Measurements from ENCODE around the gene CENATAC.

Gene CENATAC

DNA sequence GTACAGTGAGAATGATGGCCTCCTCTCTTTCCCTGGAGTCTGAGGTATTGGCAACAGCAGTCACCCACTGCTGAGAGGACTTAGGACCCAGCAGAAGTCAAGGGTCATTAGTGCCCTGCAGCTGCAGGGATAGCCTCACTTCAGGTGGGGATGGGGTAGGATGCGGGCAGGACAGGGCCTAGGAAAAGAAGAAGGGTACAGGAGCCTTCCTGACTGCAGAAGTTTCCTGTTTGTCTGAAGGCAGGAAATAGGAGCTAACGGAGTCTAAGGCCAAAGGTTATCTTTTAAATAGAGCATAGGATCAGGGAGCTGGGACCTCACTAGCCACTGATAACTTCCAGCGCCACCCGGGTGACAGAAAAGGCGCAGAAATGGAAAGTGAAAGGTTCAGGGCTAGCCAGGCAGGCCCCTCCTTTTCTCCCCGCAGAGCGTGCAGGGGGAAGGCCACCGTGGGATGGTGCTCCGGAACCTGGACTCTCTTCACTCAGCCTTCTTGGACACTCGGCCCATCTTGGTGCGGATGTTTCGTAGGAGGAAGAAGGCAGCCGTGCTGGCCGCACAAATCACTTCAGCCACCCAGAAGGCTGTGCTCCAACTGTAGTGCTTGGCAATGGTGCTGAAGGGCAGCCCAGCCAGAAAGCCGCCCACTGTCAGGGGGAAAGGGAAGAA, 26.6 kb downstream of the CENATAC start:
- no peak for DNase-seq (ENCODE audit: low read depth)
- no peak for TF ChIP-seq CTCF (IDR thresholded peaks at IDR 0.05; ENCODE audit: low read length, missing control alignments)
- H3K4me3 ChIP-seq (replicated peaks; ENCODE audit: low read depth, low read length) = no peak overlapping the region

DNA sequence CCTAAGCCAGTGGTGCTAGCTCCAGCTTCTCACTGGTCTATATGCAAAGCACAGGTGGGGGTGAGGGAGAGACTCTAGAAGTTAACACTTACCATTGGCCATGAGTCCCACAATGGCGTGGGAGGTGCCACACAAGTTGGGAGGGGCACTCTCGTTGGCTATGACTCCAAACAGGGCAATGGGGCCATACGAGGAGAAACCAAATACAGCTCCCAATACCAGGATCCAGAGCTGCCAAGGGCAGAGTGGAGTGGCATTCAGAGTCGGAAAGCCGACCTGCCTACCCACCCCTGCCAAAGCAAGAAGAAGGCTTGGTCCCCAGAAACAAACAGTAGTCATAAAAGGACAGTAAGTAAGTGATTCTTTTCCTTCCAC, 27.1 kb downstream of the CENATAC start:
- no peak for TF ChIP-seq CTCF (IDR thresholded peaks at IDR 0.05; ENCODE audit: low read length, missing control alignments)
- no peak for DNase-seq (ENCODE audit: low read depth)
- H3K4me3 ChIP-seq (replicated peaks; ENCODE audit: low read depth, low read length) = no peak overlapping the region

DNA sequence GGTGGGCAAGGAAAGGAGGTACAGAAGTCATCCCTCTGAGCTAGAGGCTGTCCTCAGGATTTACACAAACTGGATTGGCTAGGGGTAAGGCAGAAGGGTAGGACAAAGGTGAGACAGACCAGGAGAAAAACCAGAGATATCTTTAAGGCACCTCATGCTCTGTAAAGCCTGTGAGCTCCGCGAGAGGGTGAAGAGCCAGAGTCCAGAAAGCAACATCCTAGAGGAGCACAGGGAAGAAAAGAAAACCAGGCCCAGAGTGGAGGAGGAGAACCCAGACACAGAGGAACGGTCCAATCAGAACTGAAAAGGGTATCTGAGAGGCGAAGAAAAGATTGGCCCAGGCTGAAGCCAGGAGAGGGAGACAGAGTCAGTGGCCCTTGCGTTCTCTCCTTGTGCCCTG, 27.6 kb downstream of the CENATAC start:
- TF ChIP-seq CTCF (IDR thresholded peaks at IDR 0.05; ENCODE audit: low read length, missing control alignments) = no peak
- no peak for DNase-seq (ENCODE audit: low read depth)
- H3K4me3 ChIP-seq (replicated peaks; ENCODE audit: low read depth, low read length) = no peak overlapping the region

GRCh38 chr11:119025978-119026766, 28.2 kb downstream of the CENATAC start:
- no peak for DNase-seq (ENCODE audit: low read depth)
- H3K4me3 ChIP-seq (replicated peaks; ENCODE audit: low read depth, low read length) = no peak overlapping the region
- no peak for TF ChIP-seq CTCF (IDR thresholded peaks at IDR 0.05; ENCODE audit: low read length, missing control alignments)

DNA sequence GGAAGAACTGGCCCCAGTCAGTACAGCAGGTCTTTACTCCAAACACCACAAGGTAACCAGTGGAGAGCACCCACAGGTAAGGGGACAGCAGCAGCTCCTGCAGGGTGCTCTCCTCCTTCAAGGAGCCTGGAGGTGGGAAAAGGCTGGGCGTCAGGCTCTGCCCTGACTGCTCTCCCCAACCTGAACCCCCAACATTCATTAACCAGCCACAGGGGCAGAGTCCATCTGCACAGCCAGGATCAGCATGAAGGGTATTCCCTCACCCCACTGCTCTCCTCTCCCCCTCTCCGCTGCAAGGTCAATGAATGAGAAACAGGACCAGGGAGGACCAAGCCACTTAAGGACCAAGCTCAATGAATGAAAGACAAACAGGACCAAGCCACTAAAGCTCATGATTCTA, 29.0 kb downstream of the CENATAC start:
- no peak for TF ChIP-seq CTCF (IDR thresholded peaks at IDR 0.05; ENCODE audit: low read length, missing control alignments)
- no peak overlapping the region for H3K4me3 ChIP-seq (replicated peaks; ENCODE audit: low read depth, low read length)
- DNase-seq (ENCODE audit: low read depth) = no peak

DNA sequence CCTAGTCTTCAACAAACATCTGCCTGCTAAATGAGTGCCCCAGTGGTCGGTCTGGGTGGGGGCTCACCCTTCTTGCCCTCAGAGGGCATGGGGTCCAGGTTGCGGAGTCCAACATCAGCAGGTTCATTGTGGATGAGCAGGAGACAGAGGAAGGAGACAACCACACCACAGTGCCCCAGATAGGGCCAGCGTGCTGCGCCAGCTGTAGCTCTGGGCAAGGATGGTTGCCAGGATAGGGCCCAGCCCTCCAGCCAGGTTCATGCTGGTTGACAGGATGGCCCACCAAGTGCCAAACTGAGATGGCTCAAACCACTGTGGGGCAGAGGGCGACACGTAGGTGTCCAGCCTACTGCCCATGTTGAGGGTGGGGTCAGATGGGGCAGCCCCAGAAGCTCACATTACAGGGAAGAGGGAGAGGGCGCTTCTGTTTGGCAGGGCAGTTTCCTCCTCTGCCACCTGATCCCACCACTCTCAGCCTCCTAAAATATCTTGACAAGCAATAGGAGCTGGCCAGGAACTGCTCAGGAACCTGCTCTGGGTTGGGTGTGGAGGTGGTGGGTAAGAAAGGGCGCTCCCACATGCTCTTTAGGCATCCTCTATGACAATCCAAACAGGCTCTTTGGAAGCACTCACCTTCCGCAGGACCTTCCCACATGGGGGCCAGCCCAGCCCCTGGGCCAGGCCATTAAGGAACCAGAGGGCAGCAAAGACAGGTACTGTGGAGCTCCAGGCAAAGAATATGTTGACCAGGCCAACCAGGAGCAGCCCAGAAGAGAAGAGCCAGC, 29.8 kb downstream of the CENATAC start:
- TF ChIP-seq CTCF (IDR thresholded peaks at IDR 0.05; ENCODE audit: low read length, missing control alignments) = no peak
- H3K4me3 ChIP-seq (replicated peaks; ENCODE audit: low read depth, low read length) = no peak overlapping the region
- no peak for DNase-seq (ENCODE audit: low read depth)

Measured in fibroblast of pulmonary artery (primary cell).